HG02938 (cell line): ENCODE measurements around the gene DENND2D.
"Not testable (repeated sequence)": the region's sequence is repeated elsewhere in the genome, so short reads cannot be mapped to it uniquely, and the experiment has no call there.

Experiments
- ATAC-seq: cut with Tn5 transposase; IDR thresholded peaks from one replicate; pipeline ENCODE4 v1.9.1; 2021; ENCODE audit warnings: mild to moderate bottlenecking, moderate library complexity; ENCODE audit not compliant: unreplicated experiment

The DENND2D gene

DNA sequence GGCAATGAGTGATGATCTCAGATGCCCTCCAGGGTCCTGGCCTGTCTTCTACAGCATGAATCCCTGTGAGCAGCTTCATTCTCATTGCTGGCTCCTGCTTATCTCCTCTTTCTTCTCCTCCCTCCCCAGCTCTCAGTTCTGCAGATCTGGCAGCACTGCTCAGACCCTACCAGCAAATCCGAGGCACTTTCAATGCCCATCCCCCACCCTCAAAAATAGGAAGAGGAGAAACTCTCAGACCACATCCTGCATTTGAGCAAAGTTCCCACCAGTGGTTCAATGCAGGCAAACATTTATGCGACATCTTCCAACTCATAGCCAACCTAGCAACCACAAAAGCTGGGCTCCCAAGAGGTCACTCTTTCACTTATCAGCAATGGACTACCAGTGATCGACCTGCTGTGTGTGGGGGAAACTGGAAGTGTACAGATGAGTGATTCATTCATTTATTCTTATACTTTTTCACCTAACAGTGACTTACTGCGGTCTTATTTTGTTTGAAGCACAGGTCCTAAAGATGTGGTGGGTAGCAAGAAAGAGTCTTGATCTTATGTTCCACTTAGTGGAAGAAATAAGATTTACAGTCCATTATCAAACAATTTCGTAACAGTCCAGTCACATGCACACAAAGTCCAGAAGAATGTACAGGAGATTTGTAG is 21.3 kb upstream of the DENND2D start:
- peak; percentile 55 for ATAC-seq

DNA sequence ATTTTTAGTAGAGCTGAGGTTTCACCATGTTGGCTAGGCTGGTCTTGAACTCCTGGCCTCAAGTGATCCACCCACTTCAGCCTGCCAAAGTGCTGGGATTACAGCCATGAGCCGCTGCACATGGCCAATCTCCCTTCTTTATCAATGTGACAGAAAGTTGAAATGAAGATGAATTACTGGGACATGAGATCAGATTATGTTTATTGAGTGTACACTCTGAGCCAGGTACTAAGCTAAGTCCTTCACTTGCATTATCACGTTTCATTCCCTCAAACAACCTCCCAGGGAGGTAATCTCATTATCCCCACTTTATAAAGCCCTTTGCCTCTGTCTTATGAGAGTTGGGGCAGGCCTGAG is 20.8 kb upstream of the DENND2D start:
- no peak for ATAC-seq

DNA sequence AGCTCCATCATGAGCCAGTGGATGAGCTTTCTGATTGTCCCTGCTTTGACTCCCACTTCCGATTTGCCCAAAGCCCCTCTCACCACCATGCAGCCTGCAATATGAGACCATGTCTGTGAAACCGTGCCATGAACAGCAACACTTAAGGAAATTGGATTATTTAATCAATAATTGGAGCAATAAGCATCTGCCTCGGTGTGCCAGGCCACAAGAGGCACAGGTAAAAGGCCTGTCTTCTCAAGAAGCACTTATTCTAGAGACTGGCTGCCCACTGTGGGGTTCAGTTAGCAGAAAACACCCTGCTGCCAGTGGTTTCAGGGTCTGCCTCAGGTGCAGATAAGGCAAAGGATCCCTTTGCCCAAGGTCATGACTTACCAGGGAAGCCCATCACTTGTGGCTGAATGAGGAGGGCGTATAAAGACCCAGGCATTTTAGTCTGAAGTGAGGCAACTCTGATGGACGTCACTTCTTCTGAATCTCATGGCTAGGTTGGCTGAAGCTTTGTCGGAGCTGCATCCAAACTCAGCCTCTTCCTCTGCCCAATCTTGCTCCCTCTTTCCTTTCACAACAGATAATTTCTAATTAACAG is 19.9 kb upstream of the DENND2D start:
- no peak for ATAC-seq

DNA sequence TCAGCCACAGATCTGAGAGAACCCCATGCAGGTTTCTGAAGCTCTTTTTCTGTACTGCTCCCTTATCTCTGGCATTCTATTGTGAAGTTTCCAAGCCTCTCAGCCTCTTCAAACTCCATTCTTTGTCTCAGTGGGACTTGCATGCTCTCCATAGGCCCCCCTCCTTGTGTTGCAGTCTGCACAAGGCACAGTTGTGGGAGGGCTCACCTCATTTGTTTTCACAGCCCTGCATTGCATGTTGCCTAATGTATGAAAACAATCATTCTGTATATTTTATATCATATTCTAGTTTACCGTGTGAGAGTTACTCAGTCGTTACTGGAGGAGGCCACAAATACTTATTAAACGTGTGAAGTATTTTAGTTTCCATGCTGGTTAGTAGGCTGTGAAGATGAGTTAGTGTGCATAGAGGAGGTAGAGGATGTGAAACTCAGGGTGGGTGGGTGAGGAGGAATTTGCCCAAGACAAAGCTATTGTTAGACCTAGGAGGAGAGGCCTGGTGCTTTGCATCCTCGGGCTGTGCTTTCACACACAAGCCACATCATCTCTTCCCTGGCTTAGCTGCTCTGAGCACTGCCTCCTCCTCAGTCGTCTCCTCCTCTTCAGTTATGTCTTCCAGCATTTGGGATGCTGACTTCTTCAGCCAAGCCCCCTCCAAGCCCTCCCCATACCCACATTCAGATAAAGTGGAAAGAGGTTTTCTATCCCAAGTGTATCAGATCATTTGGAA is 19.3 kb upstream of the DENND2D start:
- peak; percentile 28 for ATAC-seq

DNA sequence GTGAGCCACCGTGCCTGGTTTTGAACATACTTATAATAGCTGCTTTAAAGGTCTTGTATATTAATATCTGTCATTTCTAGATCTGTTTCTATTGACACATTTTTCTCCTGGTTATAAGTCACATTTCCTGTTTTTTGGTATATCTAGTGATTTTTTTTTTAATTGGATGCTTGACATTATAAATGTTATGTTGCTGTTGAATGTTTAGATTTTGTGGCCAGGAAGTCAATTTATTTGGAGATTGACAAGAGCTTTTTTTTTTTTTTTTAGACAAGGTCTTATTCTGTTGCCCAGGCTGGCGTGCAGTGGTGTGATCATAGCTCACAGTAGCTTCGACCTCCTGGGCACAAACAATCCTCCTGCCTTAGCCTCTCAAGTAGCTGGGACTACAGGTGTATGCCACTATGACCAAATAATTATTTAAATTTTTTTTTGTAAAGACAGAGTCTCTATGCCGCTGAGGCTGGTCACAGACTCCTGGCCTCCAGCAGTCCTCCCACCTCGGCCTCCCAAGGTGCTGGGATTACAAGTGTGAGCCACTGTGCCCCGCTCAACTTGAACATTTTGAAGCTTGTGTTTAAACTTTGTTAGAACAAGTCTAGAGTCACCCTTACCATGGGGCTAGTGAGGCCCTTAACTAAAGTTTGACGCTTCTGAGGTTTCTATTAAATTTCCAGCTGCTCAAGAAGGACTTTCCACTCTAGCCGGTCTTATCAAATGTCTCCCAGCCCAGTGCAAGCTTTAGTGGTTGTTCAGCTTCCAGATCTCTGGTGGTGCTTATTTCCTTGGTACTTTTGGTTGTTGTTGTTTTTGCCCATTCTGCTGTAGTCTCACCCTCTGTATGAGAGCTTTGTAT is 18.5 kb upstream of the DENND2D start:
- ATAC-seq, result no peak

DNA sequence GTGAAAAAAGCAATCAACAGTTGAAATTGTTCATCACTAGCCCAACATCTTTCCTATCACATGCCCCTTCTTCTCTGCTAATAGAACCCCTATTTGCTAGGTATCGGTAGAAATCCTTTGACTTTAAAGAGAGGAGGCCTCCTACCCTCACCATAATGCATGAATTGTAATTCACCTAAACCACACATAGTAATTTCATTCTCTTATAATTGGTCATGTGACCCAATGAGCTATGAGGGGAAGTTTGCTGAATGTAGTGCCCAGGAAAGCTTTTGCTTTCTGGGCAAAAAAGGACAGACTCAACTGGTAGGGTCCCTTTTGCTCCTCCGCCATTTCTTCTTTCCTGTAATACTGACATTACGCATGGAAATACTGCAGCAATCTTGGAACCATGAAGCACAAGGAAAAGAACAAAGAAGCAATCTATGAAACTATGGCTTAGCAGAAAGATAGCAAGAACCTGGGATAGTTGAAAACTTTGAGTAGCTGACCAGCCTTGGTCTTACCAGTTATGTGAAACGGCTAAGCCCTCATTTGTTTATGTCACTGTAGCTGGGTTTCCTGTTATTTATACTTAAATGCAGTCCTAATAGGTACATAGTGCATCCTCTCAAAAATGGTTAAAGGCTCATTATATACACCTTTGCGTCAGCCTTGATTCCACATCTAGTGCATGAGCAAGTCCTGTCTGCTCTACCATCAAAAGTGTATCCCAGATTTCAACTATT is 16.9 kb upstream of the DENND2D start:
- ATAC-seq, result no peak

DNA sequence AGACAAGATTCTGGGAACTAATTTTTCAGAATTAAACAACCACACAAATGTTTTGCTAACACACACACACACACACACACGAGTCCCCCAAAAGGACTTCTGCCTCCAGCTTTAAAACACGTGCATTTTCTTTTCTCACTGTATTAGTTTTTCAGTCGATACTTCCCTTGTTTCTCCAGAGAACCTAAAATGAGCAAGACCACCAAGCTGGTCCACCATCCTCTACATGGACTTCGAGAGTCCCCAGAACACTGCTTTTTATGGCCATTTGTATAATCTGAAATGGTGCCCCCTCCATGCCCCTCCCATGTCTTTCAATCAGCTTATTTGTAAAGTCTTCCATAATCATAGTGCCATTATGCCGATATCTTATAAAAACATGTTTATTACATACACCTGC is 16.3 kb upstream of the DENND2D start:
- no peak for ATAC-seq

DNA sequence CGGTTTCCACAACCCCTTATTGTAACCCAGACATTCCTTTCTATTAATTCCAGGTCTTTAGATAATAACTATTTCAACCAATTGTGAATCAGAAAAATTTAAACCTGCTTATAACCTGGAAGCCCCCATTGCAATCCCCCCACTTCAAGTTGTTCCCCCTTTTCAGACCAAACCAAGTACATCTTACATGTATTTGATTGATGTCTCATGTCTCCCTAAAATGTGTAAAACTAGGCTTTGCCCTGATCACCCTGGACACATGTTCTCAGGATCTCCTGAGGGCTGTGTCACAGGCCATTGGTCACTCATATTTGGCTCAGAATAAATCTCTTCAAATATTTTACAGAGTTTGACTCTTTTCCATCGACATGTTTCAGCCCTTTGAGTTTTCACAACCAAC is 14.8 kb upstream of the DENND2D start:
- ATAC-seq, result not testable (repeated sequence)

DNA sequence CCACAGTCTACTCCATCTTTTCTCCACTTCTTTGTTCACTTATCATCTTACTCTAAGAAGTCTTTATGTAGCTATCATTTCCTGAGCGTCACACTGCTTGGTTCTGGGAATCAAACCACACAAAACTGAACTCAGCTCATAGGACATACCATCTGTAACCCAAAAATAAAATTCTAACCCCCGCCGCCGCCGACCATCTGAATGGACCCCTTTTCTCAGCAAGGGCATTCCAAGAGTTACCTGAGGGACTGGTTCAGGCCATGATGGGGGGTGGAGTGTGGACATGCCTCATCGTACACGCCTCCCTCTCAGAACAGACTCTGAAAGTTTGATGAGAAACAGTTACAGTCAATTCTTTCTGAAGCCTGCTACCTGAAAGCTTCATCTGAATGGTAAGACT is 14.4 kb upstream of the DENND2D start:
- no peak for ATAC-seq

DNA sequence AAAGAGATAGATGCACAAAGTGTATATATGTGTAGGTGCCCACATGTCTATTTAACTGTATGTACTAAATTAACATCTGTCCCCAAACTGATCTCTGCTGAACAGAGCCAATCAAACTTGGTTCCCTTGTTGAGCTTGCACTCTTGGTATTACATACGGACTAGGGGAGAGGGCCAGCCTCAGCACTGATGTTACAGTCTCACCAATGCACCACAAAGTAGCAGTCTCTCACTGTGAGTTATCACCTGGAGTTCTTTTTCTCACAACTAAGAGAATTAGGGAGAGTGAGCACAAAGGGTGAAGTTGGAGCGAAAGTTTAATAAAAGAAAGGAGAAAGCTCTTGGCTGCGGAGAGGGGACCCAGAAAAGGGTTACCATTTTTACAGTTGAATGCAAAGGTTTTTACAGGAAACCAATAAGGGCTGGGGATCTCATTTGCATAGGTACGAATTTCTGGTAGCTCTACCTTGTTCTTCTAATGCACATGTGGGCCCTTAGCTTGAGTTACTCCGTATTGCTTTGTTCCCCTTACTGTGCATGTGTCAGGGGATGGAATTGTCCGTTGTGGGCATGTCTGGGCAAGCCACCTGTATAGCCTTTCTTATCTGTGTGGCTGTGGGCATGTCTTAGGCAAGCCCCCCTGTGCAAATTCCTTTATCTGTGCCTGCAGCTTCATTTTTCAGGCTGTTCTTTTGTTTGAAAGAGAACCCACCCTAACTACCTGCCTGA is 13.8 kb upstream of the DENND2D start:
- no peak for ATAC-seq

DNA sequence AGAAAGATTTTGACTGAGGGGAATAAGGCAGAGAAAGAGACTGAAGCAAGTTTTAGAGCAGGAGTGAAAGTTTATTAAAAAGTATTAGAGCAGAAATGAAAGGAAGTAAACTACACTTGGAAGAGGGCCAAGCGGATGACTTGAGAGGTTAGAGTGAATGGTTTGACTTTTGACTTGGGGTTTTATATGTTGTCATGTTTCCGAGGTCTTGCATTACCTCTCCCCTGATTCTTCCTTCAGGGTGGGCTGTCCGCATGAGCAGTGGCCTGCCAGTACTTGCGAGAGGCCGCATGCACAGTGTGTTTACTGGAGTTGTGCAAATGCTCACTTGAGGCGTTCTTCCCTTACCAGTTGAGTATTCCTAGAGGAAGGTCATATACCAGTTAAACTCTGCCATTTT is 13.0 kb upstream of the DENND2D start:
- ATAC-seq, result no peak

DNA sequence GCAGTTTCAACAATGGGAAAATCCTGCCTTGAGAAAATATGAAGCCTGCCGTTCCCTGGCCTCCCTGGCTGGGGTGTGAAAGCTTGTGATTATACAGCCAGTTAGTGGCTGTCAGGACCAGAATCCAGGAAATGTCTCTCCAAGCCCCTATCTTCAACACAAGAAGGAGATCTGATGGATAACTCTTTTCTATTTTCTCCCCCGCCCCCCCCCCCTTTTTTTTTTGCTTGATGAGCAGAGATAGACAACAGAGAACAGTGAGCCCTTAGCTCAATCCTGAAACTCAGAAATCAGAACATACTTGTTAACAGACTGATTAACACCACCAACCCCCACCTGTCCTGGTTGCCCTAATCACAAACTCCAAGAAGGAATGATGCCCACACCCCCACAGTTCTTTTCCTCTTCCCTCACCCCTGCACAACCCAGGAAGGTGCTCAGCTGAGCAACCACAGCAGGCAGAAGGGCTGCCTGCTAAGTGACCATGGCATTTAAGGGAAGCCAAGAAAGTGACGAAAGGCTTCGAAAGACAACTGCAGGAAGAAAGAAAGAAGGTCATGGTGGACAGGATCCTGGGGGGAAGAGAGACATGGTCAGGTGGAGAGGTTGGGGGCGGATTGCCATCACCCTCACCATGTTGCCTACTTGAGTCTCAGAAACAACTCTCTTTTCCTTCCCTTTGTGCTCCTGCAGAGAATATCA is 12.3 kb upstream of the DENND2D start:
- no peak for ATAC-seq

DNA sequence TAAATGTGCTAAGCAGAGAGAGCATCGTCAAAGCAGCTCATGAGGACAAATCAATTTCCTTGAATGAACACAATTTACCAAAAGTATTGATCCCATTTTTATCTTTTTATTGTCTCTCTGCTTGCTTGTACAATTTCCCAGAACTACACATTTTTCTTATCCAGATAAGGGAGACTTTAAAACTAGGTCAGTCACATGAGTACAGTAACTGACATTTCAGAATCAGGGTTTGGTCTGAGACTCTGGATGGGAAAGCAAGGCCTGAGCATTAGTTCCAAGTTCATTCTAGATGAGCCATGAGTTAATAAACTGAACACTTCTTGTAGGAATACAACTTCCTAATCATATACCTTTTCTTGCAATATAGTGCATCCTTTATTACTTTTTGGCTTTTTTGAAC is 11.5 kb upstream of the DENND2D start:
- ATAC-seq, result no peak

DNA sequence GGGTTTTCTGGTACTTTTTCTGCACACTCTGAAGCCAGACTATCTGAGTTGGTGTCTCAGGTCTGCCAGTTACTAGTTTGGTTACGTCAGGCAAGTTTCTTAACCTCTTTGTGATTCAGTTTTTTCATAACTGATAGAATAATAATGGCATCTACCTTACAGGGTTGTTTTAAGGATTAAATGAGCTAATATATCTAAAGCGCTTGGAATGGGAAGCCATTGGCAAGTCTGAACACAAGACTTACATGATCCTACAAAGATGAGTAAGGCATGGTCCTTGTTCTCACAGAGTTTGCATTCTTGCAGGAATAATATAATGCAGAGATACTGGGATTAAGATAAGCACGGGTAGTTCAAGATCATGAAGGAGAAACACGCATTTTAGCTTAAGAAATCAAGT is 9.2 kb upstream of the DENND2D start:
- no peak for ATAC-seq

DNA sequence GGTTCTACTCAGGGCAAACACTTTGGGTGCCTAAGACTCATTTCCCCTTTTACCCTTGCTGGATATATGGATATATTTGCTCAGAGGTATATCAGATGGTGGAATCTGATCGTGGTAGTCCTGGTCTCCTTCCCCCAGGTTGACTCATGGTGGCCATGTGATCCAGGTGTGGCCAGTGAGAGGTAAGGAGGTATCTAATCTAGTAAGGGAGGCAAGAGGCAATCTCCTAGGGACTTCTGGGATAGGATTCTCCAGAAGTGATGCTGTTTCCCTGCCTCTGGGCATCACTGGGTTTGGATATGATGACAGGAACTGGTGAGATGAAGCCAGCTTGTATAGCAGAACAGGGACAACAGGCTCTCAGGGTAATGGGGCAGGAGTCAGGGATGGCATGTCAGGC is 8.5 kb upstream of the DENND2D start:
- no peak for ATAC-seq

DNA sequence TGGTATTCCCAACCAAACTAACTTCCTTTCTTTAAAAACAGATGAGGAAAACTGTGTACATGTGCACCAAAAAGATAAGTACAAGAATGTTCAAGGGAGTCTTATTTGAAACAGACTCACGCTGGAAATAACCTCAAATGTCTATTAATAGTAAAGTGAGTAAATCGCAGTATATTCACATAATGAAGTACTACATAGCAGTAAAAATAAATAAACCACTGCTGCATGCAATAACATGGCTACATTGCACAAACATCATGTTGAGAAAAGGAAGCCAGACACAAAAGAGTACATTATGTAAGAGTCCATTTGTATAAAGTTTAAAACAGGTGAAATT is 5.2 kb upstream of the DENND2D start:
- no peak for ATAC-seq

DNA sequence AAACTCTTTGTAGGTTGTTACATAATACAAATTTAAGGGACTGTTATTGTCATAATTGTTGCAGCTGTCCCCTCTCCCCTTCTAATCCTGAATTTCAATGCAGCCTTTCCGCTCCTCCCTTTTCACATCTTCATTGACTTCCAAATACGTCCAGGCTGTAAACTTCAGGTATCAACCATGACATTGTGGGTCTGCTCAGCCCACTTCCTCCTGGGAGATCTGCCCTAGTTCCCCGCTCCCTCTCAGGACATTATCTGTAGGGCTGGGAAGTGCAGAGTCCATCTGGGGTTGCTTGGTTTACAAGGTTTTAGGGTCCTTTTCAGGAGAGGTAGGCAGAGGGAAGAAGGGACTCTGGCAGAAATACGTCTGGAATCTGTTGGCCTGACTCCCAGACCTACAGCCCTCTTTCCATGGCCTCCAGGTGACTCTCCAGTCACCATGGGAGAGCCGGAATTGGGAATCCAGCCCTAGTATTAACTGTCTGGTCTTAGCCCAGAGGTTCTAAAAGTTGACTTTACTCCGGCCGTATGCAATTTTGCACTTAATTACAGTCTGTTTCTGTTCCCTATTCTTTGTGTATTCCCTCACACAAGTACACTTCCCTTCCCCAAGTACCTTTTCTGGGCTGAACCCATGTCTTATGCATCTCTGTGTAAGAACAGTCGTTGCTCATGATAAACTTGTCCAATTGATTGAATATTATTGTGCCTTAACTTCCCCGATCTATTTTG is 4.7 kb upstream of the DENND2D start:
- ATAC-seq, result no peak

DNA sequence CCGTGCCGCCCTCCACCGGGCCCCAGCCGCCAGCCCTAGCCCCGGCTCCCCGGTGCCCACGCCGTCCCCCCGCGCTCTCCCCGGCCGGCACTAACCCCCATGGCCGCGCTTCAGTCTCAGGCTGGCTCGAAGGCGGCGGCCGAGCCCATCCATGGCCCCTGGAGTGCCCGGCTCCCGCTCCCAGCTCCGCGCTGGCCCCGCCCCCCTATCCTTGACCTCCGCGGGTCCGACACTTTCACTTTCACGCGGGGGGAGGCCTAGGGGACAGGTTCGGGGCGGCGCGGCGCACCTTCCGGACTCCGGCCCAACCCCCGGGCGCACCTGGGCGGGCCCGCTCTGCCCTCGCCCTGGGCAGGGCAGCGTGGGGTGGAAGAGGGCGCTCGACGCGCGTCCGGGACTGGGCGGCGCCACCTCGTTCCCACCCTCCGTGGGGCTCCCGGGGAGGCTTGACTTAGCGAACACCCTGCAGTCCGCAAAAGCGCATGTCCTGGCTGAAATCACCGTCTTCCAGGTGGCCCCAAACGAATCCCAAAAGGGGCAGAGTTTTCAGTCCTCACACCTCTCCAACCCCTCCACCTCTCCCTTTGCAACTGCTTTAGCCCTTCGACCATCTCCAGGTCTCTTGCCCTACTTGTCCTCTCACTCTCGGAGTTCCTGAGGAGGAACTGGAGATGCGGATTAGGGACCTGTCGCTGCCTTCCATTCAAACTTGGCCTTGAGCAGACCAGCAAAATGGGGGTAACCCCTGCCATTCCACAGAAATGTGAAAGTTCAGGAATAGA is 3.9 kb upstream of the DENND2D start:
- ATAC-seq, result peak; percentile 51
